Activated CD8-positive, alpha-beta T cell treated with anti-CD3 and anti-CD28 coated beads for 36 hours (primary cell): ENCODE results near the gene ST14. TPM values are rescaled to one million over a fixed set of nuclear protein-coding genes. Genes with fewer than 3 reads are reported as not detected.
A peak's percentile ranks its signal among the peaks of the same experiment; 100 is the strongest.

Source experiments
- ATAC-seq: fragments of 200-7000 bp; cut with Tn5 transposase; one replicate; pipeline ENCODE4 v1.10.0; 2021; ENCODE audit warnings: mild to moderate bottlenecking, moderate library complexity
- CTCF ChIA-PET: fragments of 350-600 bp; sonication (Branson Sonifier 250); formaldehyde crosslinking; loops from one replicate; lab custom pipeline; 2021; ENCODE audit warnings: antibody characterized with exemption; lab: Charles Lee
- POLR2A ChIA-PET: fragments of 350-600 bp; sonication (Branson Sonifier 250); formaldehyde crosslinking; loops from one replicate; lab custom pipeline; 2021; ENCODE audit warnings: antibody characterized with exemption; lab: Charles Lee
- DNase-seq: peaks from one replicate; pipeline ENCODE4 v3.0.0-alpha.2; 2020
- H3K27ac Mint-ChIP-seq: one replicate; pipeline ENCODE4 v1.8.0; 2021; ENCODE audit warnings: mild to moderate bottlenecking, mixed read lengths
- H3K27me3 Mint-ChIP-seq: one replicate; pipeline ENCODE4 v1.8.0; 2021; ENCODE audit warnings: mixed read lengths
- H3K36me3 Mint-ChIP-seq: one replicate; pipeline ENCODE4 v1.8.0; 2021; ENCODE audit warnings: low read depth, mixed read lengths
- H3K4me1 Mint-ChIP-seq: one replicate; pipeline ENCODE4 v1.8.0; 2021; ENCODE audit warnings: low read depth, mixed read lengths
- H3K4me3 Mint-ChIP-seq: one replicate; pipeline ENCODE4 v1.8.0; 2021; ENCODE audit warnings: mild to moderate bottlenecking, moderate library complexity, mixed read lengths
- H3K9me3 Mint-ChIP-seq: one replicate; pipeline ENCODE4 v1.8.0; 2021; ENCODE audit warnings: mixed read lengths
- intact Hi-C: fragments of 100-400 bp; cut with micrococcal nuclease; formaldehyde crosslinking; loops from one replicate; pipeline ENCODE4 v1.10.0; 2022
- total RNA-seq, 2 experiments: library from RNA; stranded (reverse); gene quantifications; one replicate each; pipeline ENCODE4 v1.2.3, GENCODE V29; 2021
- TF ChIP-seq, protein P1 (sequence below): fragments of 200-600 bp; IDR thresholded peaks from one replicate; pipeline ENCODE4 v1.8.0; 2022; ENCODE audit warnings: antibody characterized with exemption, mild to moderate bottlenecking

ST14 gene
- total RNA-seq, 2 experiments from 2014 or later: not detected

- TF ChIP-seq, protein P1, sequence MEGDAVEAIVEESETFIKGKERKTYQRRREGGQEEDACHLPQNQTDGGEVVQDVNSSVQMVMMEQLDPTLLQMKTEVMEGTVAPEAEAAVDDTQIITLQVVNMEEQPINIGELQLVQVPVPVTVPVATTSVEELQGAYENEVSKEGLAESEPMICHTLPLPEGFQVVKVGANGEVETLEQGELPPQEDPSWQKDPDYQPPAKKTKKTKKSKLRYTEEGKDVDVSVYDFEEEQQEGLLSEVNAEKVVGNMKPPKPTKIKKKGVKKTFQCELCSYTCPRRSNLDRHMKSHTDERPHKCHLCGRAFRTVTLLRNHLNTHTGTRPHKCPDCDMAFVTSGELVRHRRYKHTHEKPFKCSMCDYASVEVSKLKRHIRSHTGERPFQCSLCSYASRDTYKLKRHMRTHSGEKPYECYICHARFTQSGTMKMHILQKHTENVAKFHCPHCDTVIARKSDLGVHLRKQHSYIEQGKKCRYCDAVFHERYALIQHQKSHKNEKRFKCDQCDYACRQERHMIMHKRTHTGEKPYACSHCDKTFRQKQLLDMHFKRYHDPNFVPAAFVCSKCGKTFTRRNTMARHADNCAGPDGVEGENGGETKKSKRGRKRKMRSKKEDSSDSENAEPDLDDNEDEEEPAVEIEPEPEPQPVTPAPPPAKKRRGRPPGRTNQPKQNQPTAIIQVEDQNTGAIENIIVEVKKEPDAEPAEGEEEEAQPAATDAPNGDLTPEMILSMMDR: no peak
- H3K9me3 Mint-ChIP-seq: no peaks in the 10 kb centered on the region
- POLR2A ChIA-PET: interaction anchor here (0.6 to 1.1 kb wide), 2 partner anchors 32 to 113 kb away, joined by 3 read pairs; no protein-coding TSS in a partner anchor
- ATAC-seq: no peak
- CTCF ChIA-PET: interaction anchor here (0.8 to 1.5 kb wide), 2 partner anchors 14 to 17 kb away, joined by 3 read pairs; no protein-coding TSS in a partner anchor
- H3K4me1 Mint-ChIP-seq: peaks cover 17% of the 10 kb centered on the region
- H3K4me3 Mint-ChIP-seq: no peak overlapping the region
- DNase-seq: no peak
- H3K27me3 Mint-ChIP-seq: peaks cover 1% of the 10 kb centered on the region
- intact Hi-C loops: loop anchor here (5.0 kb wide), 1 partner anchor 112 kb away; the partner anchor contains the start of gene PRDM10
- H3K36me3 Mint-ChIP-seq: peaks cover 20% of the 10 kb centered on the region
- H3K27ac Mint-ChIP-seq: no peak overlapping the region
These were observed 44.9 kb upstream of the ST14 start for GRCh38 chr11:130114726-130115125.

DNA sequence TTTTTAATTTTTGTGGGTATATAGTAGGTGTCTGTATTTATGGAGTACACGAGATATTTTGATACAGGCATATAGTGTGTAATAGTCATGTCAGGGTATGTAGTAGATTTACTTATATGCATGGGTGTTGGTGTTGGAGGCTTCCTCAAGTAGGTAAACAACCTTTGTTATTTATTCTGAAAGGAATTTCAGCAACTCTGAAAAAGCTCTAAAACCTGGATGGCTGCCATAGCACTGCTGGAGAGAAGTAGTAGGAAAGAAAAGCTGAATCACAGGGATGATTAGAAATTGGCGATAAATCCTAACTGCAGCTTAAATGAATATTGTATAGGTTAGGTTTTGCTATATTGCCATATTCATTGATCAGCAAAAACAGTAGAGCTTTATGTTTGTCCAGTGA, 44.4 kb upstream of the ST14 start:
- H3K9me3 Mint-ChIP-seq: no peaks in the 10 kb centered on the region
- intact Hi-C loops: loop anchor here (5.0 kb wide), 1 partner anchor 113 kb away; the partner anchor contains the start of gene PRDM10
- TF ChIP-seq, protein P1: no peak

DNA sequence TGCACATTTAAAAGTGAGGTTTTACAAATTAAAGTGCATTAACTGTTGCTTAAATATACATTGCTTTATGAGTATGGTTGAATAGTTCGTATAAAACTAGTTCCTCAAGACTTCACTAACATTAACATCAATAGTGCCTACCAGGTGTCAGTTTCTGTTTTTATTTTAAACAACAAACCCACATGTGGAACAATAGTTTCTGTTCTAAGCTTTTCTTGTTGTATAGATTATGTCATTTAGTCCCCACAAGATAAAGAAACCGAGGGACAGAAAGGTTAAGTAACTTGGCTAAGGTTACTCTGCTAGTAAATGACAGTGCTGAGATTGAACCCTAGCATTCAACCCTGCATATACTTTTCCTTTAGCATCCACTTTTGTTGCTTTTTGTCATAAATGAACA, 41.4 kb upstream of the ST14 start:
- peak; percentile 28 for ATAC-seq
- POLR2A ChIA-PET: interaction anchor here (0.6 to 1.5 kb wide), 4 partner anchors 111 to 231 kb away, joined by 3 to 5 read pairs (median 4); partner anchors contain the start of gene PRDM10
- Mint-ChIP-seq H3K4me1 (peaks cover 41% of the 10 kb centered on the region), H3K36me3 (peaks cover 17% of the 10 kb centered on the region), H3K27ac (no peak overlapping the region), H3K27me3 (peaks cover 7% of the 10 kb centered on the region), H3K9me3 (no peaks in the 10 kb centered on the region), H3K4me3 (no peak overlapping the region)
- CTCF ChIA-PET: interaction anchor here (0.7 to 2.5 kb wide), 5 partner anchors 12 to 126 kb away, joined by 3 to 16 read pairs (median 3); partner anchors contain the start of gene APLP2
- intact Hi-C loops: loop anchor here (5.0 kb wide), 1 partner anchor 116 kb away; the partner anchor contains the start of gene PRDM10
- TF ChIP-seq, protein P1: no peak
- DNase-seq: no peak

More for the DNA sequence above, 44.4 kb upstream of the ST14 start:
- CTCF ChIA-PET: interaction anchor here (0.8 to 1.5 kb wide), 2 partner anchors 14 to 17 kb away, joined by 3 read pairs; no protein-coding TSS in a partner anchor
- Mint-ChIP-seq H3K27me3 (peaks cover 3% of the 10 kb centered on the region), H3K4me1 (peaks cover 19% of the 10 kb centered on the region), H3K36me3 (peaks cover 16% of the 10 kb centered on the region), H3K27ac (no peak overlapping the region), H3K4me3 (no peak overlapping the region)
- ATAC-seq (no peak), DNase-seq (no peak)
- POLR2A ChIA-PET: interaction anchor here (0.6 to 1.1 kb wide), 3 partner anchors 31 to 114 kb away, joined by 3 read pairs; no protein-coding TSS in a partner anchor

DNA sequence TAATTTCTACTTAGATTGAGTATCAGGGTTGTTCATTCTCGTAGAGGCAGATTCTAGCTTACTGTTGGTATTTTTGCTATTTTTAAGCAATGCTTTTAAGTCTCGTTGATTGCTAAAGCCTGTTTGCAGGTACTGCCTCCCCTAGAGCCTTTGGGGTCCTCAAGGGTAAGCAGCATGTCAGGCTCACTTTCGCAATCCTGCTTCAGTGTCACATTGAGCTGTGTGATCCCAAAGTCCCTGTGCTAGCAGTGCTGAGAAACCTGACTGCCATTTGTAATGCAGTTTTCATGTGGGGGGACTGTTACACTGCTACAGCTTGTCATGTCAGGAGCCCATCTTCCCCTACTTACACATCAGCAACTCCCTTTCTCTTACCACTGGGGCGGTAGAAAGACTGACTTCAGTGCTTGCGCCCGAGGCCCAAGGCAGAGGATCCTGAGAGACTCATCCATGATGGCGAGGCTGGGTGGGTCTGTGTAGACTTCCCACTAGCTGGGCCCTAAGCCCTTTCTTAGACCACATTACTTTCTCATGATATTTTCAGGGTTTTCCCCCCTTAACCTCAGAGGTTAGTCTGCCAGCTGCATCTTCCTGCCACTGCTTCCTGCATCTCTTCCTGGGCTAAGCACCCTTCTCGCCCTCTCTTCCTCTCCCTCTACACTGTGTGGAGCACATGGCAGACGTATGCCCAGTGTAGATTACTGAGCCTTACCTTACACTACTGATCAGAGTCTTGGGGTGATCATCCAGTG, 40.8 kb upstream of the ST14 start:
- intact Hi-C loops: loop anchor here (5.0 kb wide), 1 partner anchor 117 kb away; the partner anchor contains the start of gene PRDM10
- peaks cover 41% of the 10 kb centered on the region for H3K4me1 Mint-ChIP-seq
- no peak overlapping the region for H3K4me3 Mint-ChIP-seq
- ATAC-seq (peak; percentile 77), DNase-seq (peak; percentile 64)
- no peak overlapping the region for H3K27ac Mint-ChIP-seq
- ChIA-PET POLR2A (interaction anchor here (0.6 to 1.5 kb wide), 5 partner anchors 10 to 231 kb away, joined by 3 to 5 read pairs (median 4); partner anchors contain the start of gene PRDM10), CTCF (interaction anchor here (0.7 to 2.5 kb wide), 7 partner anchors 9 to 127 kb away, joined by 3 to 16 read pairs (median 3); partner anchors contain the start of gene APLP2)
- peaks cover 7% of the 10 kb centered on the region for H3K27me3 Mint-ChIP-seq
- H3K9me3 Mint-ChIP-seq: no peaks in the 10 kb centered on the region
- H3K36me3 Mint-ChIP-seq: peaks cover 18% of the 10 kb centered on the region
- TF ChIP-seq, protein P1: no peak
